ENCODE data around the gene NABP1.

DNA sequence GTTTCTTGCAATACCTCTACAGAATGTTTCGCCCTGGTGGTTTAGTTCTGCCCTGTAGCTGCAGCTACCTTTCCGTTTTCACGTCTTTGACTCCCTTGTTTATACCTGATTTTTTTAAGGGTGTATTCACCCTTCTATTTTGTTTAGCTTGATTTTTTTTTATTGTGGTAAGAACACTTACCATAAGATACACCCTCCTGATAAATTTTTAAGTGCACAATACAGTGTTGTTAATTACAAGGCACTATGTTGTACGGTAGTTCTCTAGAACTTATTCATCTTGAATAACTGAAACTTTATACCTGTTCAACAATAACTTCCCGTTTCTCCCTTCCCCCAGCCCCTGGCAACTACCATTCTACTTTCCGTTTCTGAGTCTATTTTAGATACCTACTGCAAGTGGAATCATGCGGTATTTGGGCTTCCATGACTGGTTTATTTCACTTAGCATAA lies 48.9 kb upstream of the NABP1 start:
- TF ChIP-seq, protein P1, sequence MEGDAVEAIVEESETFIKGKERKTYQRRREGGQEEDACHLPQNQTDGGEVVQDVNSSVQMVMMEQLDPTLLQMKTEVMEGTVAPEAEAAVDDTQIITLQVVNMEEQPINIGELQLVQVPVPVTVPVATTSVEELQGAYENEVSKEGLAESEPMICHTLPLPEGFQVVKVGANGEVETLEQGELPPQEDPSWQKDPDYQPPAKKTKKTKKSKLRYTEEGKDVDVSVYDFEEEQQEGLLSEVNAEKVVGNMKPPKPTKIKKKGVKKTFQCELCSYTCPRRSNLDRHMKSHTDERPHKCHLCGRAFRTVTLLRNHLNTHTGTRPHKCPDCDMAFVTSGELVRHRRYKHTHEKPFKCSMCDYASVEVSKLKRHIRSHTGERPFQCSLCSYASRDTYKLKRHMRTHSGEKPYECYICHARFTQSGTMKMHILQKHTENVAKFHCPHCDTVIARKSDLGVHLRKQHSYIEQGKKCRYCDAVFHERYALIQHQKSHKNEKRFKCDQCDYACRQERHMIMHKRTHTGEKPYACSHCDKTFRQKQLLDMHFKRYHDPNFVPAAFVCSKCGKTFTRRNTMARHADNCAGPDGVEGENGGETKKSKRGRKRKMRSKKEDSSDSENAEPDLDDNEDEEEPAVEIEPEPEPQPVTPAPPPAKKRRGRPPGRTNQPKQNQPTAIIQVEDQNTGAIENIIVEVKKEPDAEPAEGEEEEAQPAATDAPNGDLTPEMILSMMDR (IDR thresholded peaks at IDR 0.05; ENCODE audit: low read depth, low read length), result no peak
- TF ChIP-seq POLR2A (IDR thresholded peaks at IDR 0.05; ENCODE audit: extremely low read depth, insufficient read length), result no peak
- TF ChIP-seq, protein P2, sequence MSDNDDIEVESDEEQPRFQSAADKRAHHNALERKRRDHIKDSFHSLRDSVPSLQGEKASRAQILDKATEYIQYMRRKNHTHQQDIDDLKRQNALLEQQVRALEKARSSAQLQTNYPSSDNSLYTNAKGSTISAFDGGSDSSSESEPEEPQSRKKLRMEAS (IDR thresholded peaks at IDR 0.05; ENCODE audit: low read depth, low read length), result no peak
- TF ChIP-seq MYC (IDR thresholded peaks at IDR 0.05; ENCODE audit: low read depth, low read length), result no peak

All from NB4 (cell line).